ENCODE data around the gene ORC5.
"Not testable (repeated sequence)": the region's sequence is repeated elsewhere in the genome, so short reads cannot be mapped to it uniquely, and the experiment has no call there.

Gene ORC5

GRCh38 chr7:104207731-104208420 is at the start of gene ORC5:
TSS of gene ORC5 (minus strand) at chr7:104208013. CDS start at chr7:104207904, 109 bp downstream.
- DNase-seq = peak; percentile 81

- no peak for DNase-seq
Observed at GRCh38 chr7:104255616-104256015, 47.8 kb upstream of the ORC5 start.

GRCh38 chr7:104255194-104255593 is 47.4 kb upstream of the ORC5 start:
- DNase-seq = no peak

GRCh38 chr7:104254696-104255095 is 46.9 kb upstream of the ORC5 start:
- DNase-seq = no peak

- no peak for DNase-seq
Observed at GRCh38 chr7:104252409-104253134, 44.8 kb upstream of the ORC5 start.

- DNase-seq = no peak
Observed at GRCh38 chr7:104242638-104243037, 34.8 kb upstream of the ORC5 start.

GRCh38 chr7:104241538-104242209 is 33.9 kb upstream of the ORC5 start:
- DNase-seq = no peak

- DNase-seq = no peak
Observed at GRCh38 chr7:104241135-104241534, 33.3 kb upstream of the ORC5 start.

GRCh38 chr7:104240401-104240800 is 32.6 kb upstream of the ORC5 start:
- DNase-seq = no peak

GRCh38 chr7:104234990-104235389 is 27.2 kb upstream of the ORC5 start:
- DNase-seq = not testable (repeated sequence)

- peak; percentile 13 for DNase-seq
Observed at GRCh38 chr7:104231054-104232046, 23.5 kb upstream of the ORC5 start.

GRCh38 chr7:104230606-104231005 is 22.8 kb upstream of the ORC5 start:
- no peak for DNase-seq

- DNase-seq = no peak
Observed at GRCh38 chr7:104228442-104228841, 20.6 kb upstream of the ORC5 start.

GRCh38 chr7:104225451-104225850 is 17.6 kb upstream of the ORC5 start:
- no peak for DNase-seq

- DNase-seq = no peak
Observed at GRCh38 chr7:104217620-104218019, 9.8 kb upstream of the ORC5 start.

GRCh38 chr7:104209063-104209462 is 1.2 kb upstream of the ORC5 start:
- DNase-seq = no peak

GRCh38 chr7:104208421-104208780 is 588 bp upstream of the ORC5 start:
- DNase-seq = no peak

- no peak for DNase-seq
Observed at GRCh38 chr7:104207348-104207730, 474 bp downstream of the ORC5 start.

- no peak for DNase-seq
Observed at GRCh38 chr7:104206841-104207240, 972 bp downstream of the ORC5 start.

GRCh38 chr7:104198673-104199278 is 9.0 kb downstream of the ORC5 start:
- DNase-seq = no peak

- no peak for DNase-seq
Observed at GRCh38 chr7:104196161-104196560, 11.7 kb downstream of the ORC5 start.

GRCh38 chr7:104192434-104192833 is 15.4 kb downstream of the ORC5 start:
- no peak for DNase-seq
